GM23338 (cell line): ENCODE measurements around the gene PLPP4. TPM values are rescaled to one million over a fixed set of nuclear protein-coding genes. Genes with fewer than 3 reads are reported as not detected.

ENCODE experiments used
- ATAC-seq: fragments of 200-7000 bp; cut with Tn5 transposase; 3 replicates; pipeline ENCODE4 v1.9.1; 2020
- DNase-seq: peaks from one replicate; pipeline ENCODE4 v3.0.0-alpha.2; 2015; ENCODE audit warnings: low spot score
- H2AFZ ChIP-seq: fragments of 200-600 bp; sonication (generic); 2 replicates; pipeline ENCODE4 v1.8.0; 2016; ENCODE audit warnings: antibody characterized with exemption, mild to moderate bottlenecking, moderate library complexity
- H3F3A ChIP-seq: fragments of 200-600 bp; sonication (generic); replicated peaks from 2 replicates; pipeline ENCODE4 v1.8.0; 2017; ENCODE audit warnings: antibody characterized with exemption, mixed run types, low read depth
- H3K27ac ChIP-seq: fragments of 200-600 bp; sonication (generic); 2 replicates; pipeline ENCODE4 v1.6.1; 2016; ENCODE audit warnings: low read depth
- H3K27me3 ChIP-seq: fragments of 200-600 bp; sonication (generic); 2 replicates; pipeline ENCODE4 v1.8.0; 2016; ENCODE audit warnings: mild to moderate bottlenecking, mixed run types, moderate library complexity; ENCODE audit not compliant: insufficient read depth
- H3K36me3 ChIP-seq: fragments of 200-600 bp; sonication (generic); 2 replicates; pipeline ENCODE4 v1.8.0; 2016; ENCODE audit warnings: mild to moderate bottlenecking; ENCODE audit not compliant: insufficient read depth
- H3K4me1 ChIP-seq: fragments of 200-600 bp; sonication (generic); 2 replicates; pipeline ENCODE4 v1.8.0; 2016; ENCODE audit warnings: mild to moderate bottlenecking, moderate library complexity; ENCODE audit not compliant: insufficient read depth
- H3K4me2 ChIP-seq: fragments of 200-600 bp; sonication (generic); 2 replicates; pipeline ENCODE4 v1.7.1; 2017; ENCODE audit warnings: mixed run types
- H3K4me3 ChIP-seq: fragments of 200-600 bp; sonication (generic); 2 replicates; pipeline ENCODE4 v1.6.1; 2016; ENCODE audit warnings: mixed run types
- H3K79me2 ChIP-seq: fragments of 200-600 bp; sonication (generic); replicated peaks from 2 replicates; pipeline ENCODE4 v1.8.0; 2017; ENCODE audit warnings: mild to moderate bottlenecking; ENCODE audit not compliant: insufficient read depth
- H3K9me2 ChIP-seq: fragments of 200-600 bp; sonication (generic); 2 replicates; pipeline ENCODE4 v1.8.0; 2017; ENCODE audit not compliant: insufficient read depth
- H4K20me1 ChIP-seq: fragments of 200-600 bp; sonication (generic); replicated peaks from 2 replicates; pipeline ENCODE4 v1.8.0; 2017; ENCODE audit warnings: mild to moderate bottlenecking; ENCODE audit not compliant: insufficient read depth
- H3K27ac Mint-ChIP-seq: 2 replicates; pipeline ENCODE4 v1.8.0; 2020; ENCODE audit warnings: inconsistent platforms, mild to moderate bottlenecking, moderate library complexity, mixed read lengths
- H3K27me3 Mint-ChIP-seq: 3 replicates; pipeline ENCODE4 v1.8.0; 2022; ENCODE audit warnings: low read depth, mild to moderate bottlenecking, moderate library complexity, mixed read lengths, inconsistent platforms; ENCODE audit not compliant: insufficient read depth, poor library complexity
- H3K36me3 Mint-ChIP-seq: 3 replicates; pipeline ENCODE4 v1.8.0; 2021; ENCODE audit warnings: low read depth, mild to moderate bottlenecking, inconsistent platforms, moderate library complexity, mixed read lengths
- H3K4me1 Mint-ChIP-seq: 3 replicates; pipeline ENCODE4 v1.8.0; 2020; ENCODE audit warnings: mild to moderate bottlenecking, inconsistent platforms, mixed read lengths
- H3K4me3 Mint-ChIP-seq: 3 replicates; pipeline ENCODE4 v1.8.0; 2021; ENCODE audit warnings: moderate library complexity, mild to moderate bottlenecking, inconsistent platforms, mixed read lengths
- H3K9me3 Mint-ChIP-seq: 3 replicates; pipeline ENCODE4 v1.8.0; 2020; ENCODE audit warnings: moderate library complexity, mild to moderate bottlenecking, inconsistent platforms, mixed read lengths
- CREB1 ChIP-seq: fragments of 250-450 bp; sonication (Bioruptor Pico); IDR thresholded peaks from 2 replicates; pipeline ENCODE4 v1.5.0; 2020; ENCODE audit warnings: low read depth, mild to moderate bottlenecking, moderate library complexity
- CTCF ChIP-seq, 2 experiments: fragments of 200-600 bp in 1 of 2; sonication (generic) in 1 of 2; conservative IDR thresholded peaks; 2 replicates each; pipeline versions ENCODE4 v1.5.1 to v1.6.1; 2016 to 2017; ENCODE audit warnings: antibody characterized with exemption in 2 of 2, low read depth in 2 of 2, mild to moderate bottlenecking in 2 of 2, moderate library complexity in 1 of 2
- ETS1 ChIP-seq: IDR thresholded peaks from 2 replicates; pipeline ENCODE4 v1.6.1; 2016; ENCODE audit warnings: antibody characterized with exemption
- EZH2 ChIP-seq: fragments of 200-600 bp; sonication (generic); IDR thresholded peaks from one replicate; pipeline ENCODE4 v1.8.0; 2017; ENCODE audit warnings: antibody characterized with exemption, mild to moderate bottlenecking, low read depth; ENCODE audit not compliant: unreplicated experiment
- EZH2phosphoT487 ChIP-seq: fragments of 200-600 bp; sonication (generic); IDR thresholded peaks from one replicate; pipeline ENCODE4 v1.8.1; 2018; ENCODE audit warnings: antibody characterized with exemption; ENCODE audit not compliant: unreplicated experiment
- JUNB ChIP-seq: IDR thresholded peaks from one replicate; pipeline ENCODE4 v1.6.1; 2016; ENCODE audit warnings: antibody characterized with exemption; ENCODE audit not compliant: unreplicated experiment
- NANOG ChIP-seq: IDR thresholded peaks from 2 replicates; pipeline ENCODE4 v1.6.1; 2016; ENCODE audit warnings: antibody characterized with exemption, borderline replicate concordance
- POLR2AphosphoS5 ChIP-seq: IDR thresholded peaks from 2 replicates; pipeline ENCODE4 v1.6.1; 2016; ENCODE audit warnings: antibody characterized with exemption, low read depth
- REST ChIP-seq: IDR thresholded peaks from one replicate; pipeline ENCODE4 v1.6.1; 2018; ENCODE audit warnings: antibody characterized with exemption; ENCODE audit not compliant: unreplicated experiment
- STAT1 ChIP-seq: IDR thresholded peaks from one replicate; pipeline ENCODE4 v1.6.1; 2016; ENCODE audit warnings: antibody characterized with exemption; ENCODE audit not compliant: unreplicated experiment
- ZNF114 ChIP-seq: fragments of 250-450 bp; sonication (Bioruptor Pico); IDR thresholded peaks from 2 replicates; pipeline ENCODE4 v1.5.0; 2020; ENCODE audit warnings: mild to moderate bottlenecking, moderate library complexity
- ZNF331 ChIP-seq: fragments of 250-450 bp; sonication (Bioruptor Pico); IDR thresholded peaks from 2 replicates; pipeline ENCODE4 v1.5.0; 2020; ENCODE audit warnings: low read depth, mild to moderate bottlenecking, moderate library complexity
- ZNF462 ChIP-seq: fragments of 250-450 bp; sonication (Bioruptor Pico); IDR thresholded peaks from 2 replicates; pipeline ENCODE4 v1.5.0; 2020; ENCODE audit warnings: mild to moderate bottlenecking, moderate library complexity
- polyA plus RNA-seq: library from polyadenylated mRNA; unstranded; fragments of >200 nt; fragmentation: Nextera tagmentation; extraction: Ambion mirVana; gene quantifications from 2 replicates; pipeline ENCODE4 v1.2.1, GENCODE V29; 2016
- total RNA-seq: library from RNA; depleted of rRNA; stranded (reverse); fragments of >200 nt; shearing (Covaris generic); gene quantifications from 2 replicates; pipeline ENCODE4 v1.2.3, GENCODE V29; 2014

PLPP4 gene
- total and polyA plus RNA-seq, 2 experiments from 2014 or later = 0.24 to 0.31 TPM

- no peak for TF ChIP-seq EZH2
- no peak for TF ChIP-seq STAT1
- TF ChIP-seq JUNB = no peak
- no peak for TF ChIP-seq EZH2phosphoT487
- no peak for TF ChIP-seq POLR2AphosphoS5
Measured at GRCh38 chr10:120543291-120543690, 86.3 kb downstream of the PLPP4 start (continued).

GRCh38 chr10:120548210-120548609, 91.2 kb downstream of the PLPP4 start:
- Mint-ChIP-seq H3K27me3 (peaks cover 5% of the 10 kb centered on the region), H3K36me3 (peaks cover 4% of the 10 kb centered on the region; the same call in 1 of the 3 replicates), H3K27ac (no peak overlapping the region), H3K4me1 (no peaks in the 10 kb centered on the region), H3K4me3 (no peak overlapping the region), H3K9me3 (peaks cover 18% of the 10 kb centered on the region; the same call in 2 of the 3 replicates)
- H3K4me2 ChIP-seq = no peak overlapping the region
- TF ChIP-seq ZNF331 (CRISPR knock-in tag) = no peak
- no peak for TF ChIP-seq ZNF462 (CRISPR knock-in tag)
- TF ChIP-seq POLR2AphosphoS5 = no peak
- TF ChIP-seq ZNF114 (CRISPR knock-in tag) = no peak
- no peak for TF ChIP-seq EZH2
- no peak for TF ChIP-seq CREB1 (CRISPR knock-in tag)
- TF ChIP-seq EZH2phosphoT487 = no peak
- no peak for TF ChIP-seq ETS1
- no peak for TF ChIP-seq JUNB
- TF ChIP-seq STAT1 = no peak
- no peak for TF ChIP-seq NANOG
- no peak for TF ChIP-seq CTCF (conservative IDR thresholded peaks at IDR 0.05; ENCODE audit: low read depth in 2 of 2)
- TF ChIP-seq REST = no peak
- no peak for ATAC-seq
- peaks cover 12% of the 10 kb centered on the region; the same call in 1 of the 2 replicates for H3K9me2 ChIP-seq
- no peak overlapping the region for H3K4me3 ChIP-seq
- no peaks in the 10 kb centered on the region for H3F3A ChIP-seq
- no peak overlapping the region for H2AFZ ChIP-seq
- no peaks in the 10 kb centered on the region for H4K20me1 ChIP-seq
- no peak overlapping the region for H3K27ac ChIP-seq
- no peaks in the 10 kb centered on the region for H3K79me2 ChIP-seq
- no peaks in the 10 kb centered on the region for H3K27me3 ChIP-seq
- DNase-seq = no peak
- no peaks in the 10 kb centered on the region for H3K4me1 ChIP-seq
- H3K36me3 ChIP-seq = 0 out of 2 replicates have a peak, but pooled peaks cover 2% of the 10 kb centered on the region
